K562 (cell line): Measurements from ENCODE around the gene SRPK3. TPM values are rescaled to one million over a fixed set of nuclear protein-coding genes. Genes with fewer than 3 reads are reported as not detected.
A peak's percentile ranks its signal among the peaks of the same experiment; 100 is the strongest.

Experiments used
- CBX3 ChIP-seq, 2 experiments: IDR thresholded peaks; 1 replicate in 1 of 2; 2 replicates in 1 of 2; pipeline ENCODE4 v1.6.1; 2012; ENCODE audit warnings: inconsistent platforms in 2 of 2, low read length in 2 of 2, borderline replicate concordance in 1 of 2, control low read depth in 1 of 2
- JUND ChIP-seq, 2 experiments: IDR thresholded peaks; 2 replicates in 1 of 2; 3 replicates in 1 of 2; pipeline ENCODE4 v1.6.1; 2011; ENCODE audit warnings: borderline replicate concordance in 2 of 2, low read depth in 2 of 2, low read length in 2 of 2, improper control_type of control experiment in 1 of 2, missing biosample characterization in 1 of 2, missing genetic modification characterization in 1 of 2, missing genetic modification reagents in 1 of 2
- KDM5B ChIP-seq: fragments of 200-600 bp; sonication (generic); IDR thresholded peaks from 2 replicates; pipeline ENCODE4 v1.6.1; 2012; ENCODE audit warnings: low read depth, mild to moderate bottlenecking, moderate library complexity, low read length, control low read depth, inconsistent platforms; ENCODE audit not compliant: insufficient replicate concordance
- KLF10 ChIP-seq: fragments of 250-450 bp; sonication (Bioruptor Pico); IDR thresholded peaks from 2 replicates; pipeline ENCODE4 v1.6.1; 2021; ENCODE audit warnings: matching md5 sums
- KLF16 ChIP-seq: IDR thresholded peaks from 2 replicates; pipeline ENCODE4 v1.6.1; 2016; ENCODE audit warnings: antibody characterized with exemption
- L3MBTL2 ChIP-seq: fragments of 450-650 bp; IDR thresholded peaks from 2 replicates; pipeline ENCODE4 v1.6.1; 2016; ENCODE audit warnings: mild to moderate bottlenecking, moderate library complexity
- MCM7 ChIP-seq, 2 experiments: fragments of 450-650 bp; IDR thresholded peaks; 2 replicates each; pipeline ENCODE4 v1.6.1; 2016 to 2018
- NFYB ChIP-seq: IDR thresholded peaks from 2 replicates; pipeline ENCODE4 v1.6.1; 2011; ENCODE audit warnings: mild to moderate bottlenecking, moderate library complexity; ENCODE audit not compliant: insufficient read length; ENCODE audit errors: extremely low read depth
- RFX5 ChIP-seq: IDR thresholded peaks from 2 replicates; pipeline ENCODE4 v1.6.1; 2011; ENCODE audit warnings: low read depth, mild to moderate bottlenecking, improper control_type of control experiment, low read length
- TEAD2 ChIP-seq: fragments of 450-650 bp; IDR thresholded peaks from 2 replicates; pipeline ENCODE4 v1.6.1; 2016; ENCODE audit warnings: missing genetic modification characterization, control low read depth, missing compliant biosample characterization
- TRIM24 ChIP-seq, 2 experiments: fragments of 450-650 bp; IDR thresholded peaks; 2 replicates each; pipeline ENCODE4 v1.6.1; 2016
- TSHZ1 ChIP-seq: fragments of 250-450 bp; sonication (Bioruptor Pico); IDR thresholded peaks from 2 replicates; pipeline ENCODE4 v1.4.0; 2020; ENCODE audit warnings: mild to moderate bottlenecking, moderate library complexity
- XRCC4 ChIP-seq: IDR thresholded peaks from one replicate; pipeline ENCODE4 v1.6.1; 2011; ENCODE audit not compliant: insufficient read depth, insufficient read length; ENCODE audit errors: extremely low read depth
- ZBTB17 ChIP-seq: fragments of 450-650 bp; formaldehyde crosslinking; IDR thresholded peaks from 2 replicates; pipeline ENCODE4 v1.4.0; 2020; ENCODE audit warnings: mild to moderate bottlenecking
- ZNF324 ChIP-seq: fragments of 250-450 bp; sonication (Bioruptor Pico); IDR thresholded peaks from 2 replicates; pipeline ENCODE4 v1.4.0; 2020; ENCODE audit warnings: mild to moderate bottlenecking
- polyA plus RNA-seq, 8 experiments: library from polyadenylated mRNA; depleted of rRNA in 4 of 8; stranded (reverse) in 5 of 8; unstranded in 3 of 8; fragments of >200 nt; fragmentation: Nextera tagmentation in 2 of 8; fragmentation: Illumina TruSeq in 1 of 8; extraction: Ambion mirVana in 2 of 8; extraction: Trizol in 1 of 8; gene quantifications; 2 replicates each; pipeline versions ENCODE4 v1.2.1 to v1.2.3, GENCODE V29; 2011 to 2014; ENCODE audit warnings: inconsistent platforms in 1 of 8, missing spikeins in 1 of 8
- total RNA-seq, 7 experiments: library from RNA; depleted of rRNA in 6 of 7; stranded (reverse); fragments of >200 nt in 6 of 7; fragmentation: Illumina TruSeq in 2 of 7; extraction: Trizol in 2 of 7; gene quantifications; 2 replicates each; pipeline versions ENCODE4 v1.2.1 to v1.2.3, GENCODE V29; 2011 to 2021; ENCODE audit warnings: low replicate concordance in 1 of 7
- TF ChIP-seq, protein P1 (sequence below): fragments of 250-450 bp; sonication (Bioruptor Pico); IDR thresholded peaks from 2 replicates; pipeline ENCODE4 v1.4.0; 2020; ENCODE audit warnings: borderline replicate concordance
- TF ChIP-seq, protein P2 (sequence below): fragments of 450-650 bp; IDR thresholded peaks from 2 replicates; pipeline ENCODE4 v1.6.1; 2018; ENCODE audit warnings: mild to moderate bottlenecking, low read depth; ENCODE audit not compliant: partially characterized antibody
- TF ChIP-seq, protein P3 (sequence below): IDR thresholded peaks from 2 replicates; pipeline ENCODE4 v1.6.1; 2014; ENCODE audit warnings: antibody characterized with exemption
- TF ChIP-seq, protein P4 (sequence below): fragments of 450-650 bp; IDR thresholded peaks from 2 replicates; pipeline ENCODE4 v1.6.1; 2016; ENCODE audit warnings: low read depth, mild to moderate bottlenecking, moderate library complexity

The SRPK3 gene
- total and polyA plus RNA-seq, 9 of the 15 experiments (the other 6 are each of a cell fraction or from before 2014, with no cell fraction given): 0.01 to 0.09 (median 0.04) TPM; not detected in 2

DNA sequence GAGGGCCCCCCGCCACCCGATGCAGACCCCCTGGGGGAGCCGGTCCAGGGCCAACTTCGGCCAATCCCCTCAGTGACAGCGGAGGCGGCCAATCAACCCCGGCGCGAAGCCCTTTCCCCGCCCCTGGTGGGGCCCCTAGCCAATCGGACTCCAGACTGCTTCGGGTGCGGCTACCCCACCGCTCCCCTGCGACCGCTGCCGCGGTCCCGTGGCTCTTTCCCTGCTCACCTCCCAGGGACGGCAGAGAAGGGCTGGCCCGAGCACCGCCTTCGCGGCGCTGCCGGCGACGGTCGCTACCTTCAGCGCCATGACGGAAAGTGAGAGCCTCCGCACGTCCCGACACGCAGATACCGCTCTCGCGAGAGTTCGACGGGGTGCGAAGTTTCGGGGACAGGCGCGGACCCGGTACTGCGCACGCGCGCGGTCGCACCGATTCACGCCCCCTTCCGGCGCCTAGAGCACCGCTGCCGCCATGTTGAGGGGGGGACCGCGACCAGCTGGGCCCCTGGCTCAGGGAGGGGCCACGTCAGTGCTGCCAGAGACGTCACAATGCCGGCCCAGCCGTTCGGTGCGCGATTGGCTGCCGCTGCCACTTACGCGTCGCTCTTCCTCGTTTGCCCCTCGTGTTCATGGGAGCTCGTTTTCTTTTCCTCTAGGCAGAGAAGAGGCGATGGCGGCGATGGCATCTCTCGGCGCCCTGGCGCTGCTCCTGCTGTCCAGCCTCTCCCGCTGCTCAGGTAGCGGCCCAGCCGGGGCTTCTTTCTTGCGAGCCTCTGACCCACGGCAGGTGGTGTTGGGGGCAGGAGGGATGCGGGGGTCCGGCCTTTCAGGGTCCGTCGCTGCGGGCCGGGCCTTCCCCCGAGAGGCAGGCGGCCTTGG lies 13.4 kb downstream of the SRPK3 start, which contains the start of the genes IDH3G and SSR4 (continued):
- no peak for TF ChIP-seq TSHZ1 (CRISPR knock-in tag)
- TF ChIP-seq RFX5: no peak
- no peak for TF ChIP-seq ZNF324 (CRISPR knock-in tag)
- TF ChIP-seq, protein P1, sequence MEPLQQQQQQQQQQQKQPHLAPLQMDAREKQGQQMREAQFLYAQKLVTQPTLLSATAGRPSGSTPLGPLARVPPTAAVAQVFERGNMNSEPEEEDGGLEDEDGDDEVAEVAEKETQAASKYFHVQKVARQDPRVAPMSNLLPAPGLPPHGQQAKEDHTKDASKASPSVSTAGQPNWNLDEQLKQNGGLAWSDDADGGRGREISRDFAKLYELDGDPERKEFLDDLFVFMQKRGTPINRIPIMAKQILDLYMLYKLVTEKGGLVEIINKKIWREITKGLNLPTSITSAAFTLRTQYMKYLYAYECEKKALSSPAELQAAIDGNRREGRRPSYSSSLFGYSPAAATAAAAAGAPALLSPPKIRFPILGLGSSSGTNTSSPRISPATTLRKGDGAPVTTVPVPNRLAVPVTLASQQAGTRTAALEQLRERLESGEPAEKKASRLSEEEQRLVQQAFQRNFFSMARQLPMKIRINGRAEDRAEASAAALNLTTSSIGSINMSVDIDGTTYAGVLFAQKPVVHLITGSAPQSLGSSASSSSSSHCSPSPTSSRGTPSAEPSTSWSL: no peak
- TF ChIP-seq, protein P2, sequence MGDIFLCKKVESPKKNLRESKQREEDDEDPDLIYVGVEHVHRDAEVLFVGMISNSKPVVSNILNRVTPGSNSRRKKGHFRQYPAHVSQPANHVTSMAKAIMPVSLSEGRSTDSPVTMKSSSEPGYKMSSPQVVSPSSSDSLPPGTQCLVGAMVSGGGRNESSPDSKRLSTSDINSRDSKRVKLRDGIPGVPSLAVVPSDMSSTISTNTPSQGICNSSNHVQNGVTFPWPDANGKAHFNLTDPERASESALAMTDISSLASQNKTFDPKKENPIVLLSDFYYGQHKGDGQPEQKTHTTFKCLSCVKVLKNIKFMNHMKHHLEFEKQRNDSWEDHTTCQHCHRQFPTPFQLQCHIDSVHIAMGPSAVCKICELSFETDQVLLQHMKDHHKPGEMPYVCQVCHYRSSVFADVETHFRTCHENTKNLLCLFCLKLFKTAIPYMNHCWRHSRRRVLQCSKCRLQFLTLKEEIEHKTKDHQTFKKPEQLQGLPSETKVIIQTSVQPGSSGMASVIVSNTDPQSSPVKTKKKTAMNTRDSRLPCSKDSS: no peak
- no peak for TF ChIP-seq KLF16
- peak; percentile 72 for TF ChIP-seq JUND (IDR thresholded peaks at IDR 0.05; ENCODE audit: borderline replicate concordance, low read depth, low read length)
- no peak for TF ChIP-seq JUND (tag; IDR thresholded peaks at IDR 0.05; ENCODE audit: borderline replicate concordance, low read depth, low read length)
- no peak for TF ChIP-seq XRCC4
- TF ChIP-seq, protein P3, sequence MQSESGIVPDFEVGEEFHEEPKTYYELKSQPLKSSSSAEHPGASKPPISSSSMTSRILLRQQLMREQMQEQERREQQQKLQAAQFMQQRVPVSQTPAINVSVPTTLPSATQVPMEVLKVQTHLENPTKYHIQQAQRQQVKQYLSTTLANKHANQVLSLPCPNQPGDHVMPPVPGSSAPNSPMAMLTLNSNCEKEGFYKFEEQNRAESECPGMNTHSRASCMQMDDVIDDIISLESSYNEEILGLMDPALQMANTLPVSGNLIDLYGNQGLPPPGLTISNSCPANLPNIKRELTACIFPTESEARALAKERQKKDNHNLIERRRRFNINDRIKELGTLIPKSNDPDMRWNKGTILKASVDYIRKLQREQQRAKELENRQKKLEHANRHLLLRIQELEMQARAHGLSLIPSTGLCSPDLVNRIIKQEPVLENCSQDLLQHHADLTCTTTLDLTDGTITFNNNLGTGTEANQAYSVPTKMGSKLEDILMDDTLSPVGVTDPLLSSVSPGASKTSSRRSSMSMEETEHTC: no peak
- no peak for TF ChIP-seq TEAD2
- TF ChIP-seq L3MBTL2: peak; percentile 96
- TF ChIP-seq KDM5B: peak; percentile 73
- TF ChIP-seq MCM7 (IDR thresholded peaks at IDR 0.05): no peak
- TF ChIP-seq, protein P4, sequence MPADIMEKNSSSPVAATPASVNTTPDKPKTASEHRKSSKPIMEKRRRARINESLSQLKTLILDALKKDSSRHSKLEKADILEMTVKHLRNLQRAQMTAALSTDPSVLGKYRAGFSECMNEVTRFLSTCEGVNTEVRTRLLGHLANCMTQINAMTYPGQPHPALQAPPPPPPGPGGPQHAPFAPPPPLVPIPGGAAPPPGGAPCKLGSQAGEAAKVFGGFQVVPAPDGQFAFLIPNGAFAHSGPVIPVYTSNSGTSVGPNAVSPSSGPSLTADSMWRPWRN: no peak
- peak; percentile 80 for TF ChIP-seq NFYB
- no peak for TF ChIP-seq ZBTB17 (CRISPR knock-in tag)
- TF ChIP-seq TRIM24 (IDR thresholded peaks at IDR 0.05): no peak
- no peak for TF ChIP-seq CBX3 (IDR thresholded peaks at IDR 0.05; ENCODE audit: borderline replicate concordance in 1 of 2, low read length in 2 of 2)
- TF ChIP-seq KLF10 (CRISPR knock-in tag): no peak
